GM19467 (cell line): Measurements from ENCODE around the gene R3HDM4.
A peak's percentile ranks its signal among the peaks of the same experiment; 100 is the strongest.
"Not testable (repeated sequence)": the region's sequence is repeated elsewhere in the genome, so short reads cannot be mapped to it uniquely, and the experiment has no call there.

Experiments used
- ATAC-seq: cut with Tn5 transposase; IDR thresholded peaks from one replicate; pipeline ENCODE4 v1.9.1; 2021; ENCODE audit warnings: mild to moderate bottlenecking, moderate library complexity; ENCODE audit not compliant: unreplicated experiment

Gene R3HDM4

GRCh38 chr19:877992-878660 is 34.9 kb downstream of the R3HDM4 start:
- ATAC-seq = not testable (repeated sequence)

DNA sequence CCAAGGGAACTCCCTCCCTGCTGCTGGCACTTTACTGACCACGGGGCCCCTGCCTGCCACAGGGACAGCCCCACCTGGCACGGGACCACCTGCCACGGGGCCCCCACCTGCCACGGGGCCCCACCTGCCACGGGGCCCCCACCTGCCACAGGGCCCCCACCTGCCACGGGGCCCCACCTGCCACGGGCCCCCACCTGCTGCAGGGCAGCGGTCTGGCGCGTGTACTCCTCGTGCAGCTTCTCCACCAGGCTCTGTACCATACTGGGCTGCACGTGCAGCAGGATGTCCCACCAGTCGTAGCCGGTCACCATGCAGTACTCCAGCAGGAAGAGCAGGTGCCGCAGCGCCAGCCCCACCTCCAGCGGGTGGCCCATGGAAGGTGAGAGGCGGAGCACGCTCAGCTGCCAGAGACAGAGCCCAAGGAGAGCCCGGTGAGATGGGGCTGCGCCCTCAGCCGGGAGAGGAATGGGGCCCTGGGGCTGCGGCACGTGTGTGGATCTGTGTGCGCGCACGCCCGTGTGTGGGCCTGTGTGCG is 36.2 kb downstream of the R3HDM4 start:
- no peak for ATAC-seq

DNA sequence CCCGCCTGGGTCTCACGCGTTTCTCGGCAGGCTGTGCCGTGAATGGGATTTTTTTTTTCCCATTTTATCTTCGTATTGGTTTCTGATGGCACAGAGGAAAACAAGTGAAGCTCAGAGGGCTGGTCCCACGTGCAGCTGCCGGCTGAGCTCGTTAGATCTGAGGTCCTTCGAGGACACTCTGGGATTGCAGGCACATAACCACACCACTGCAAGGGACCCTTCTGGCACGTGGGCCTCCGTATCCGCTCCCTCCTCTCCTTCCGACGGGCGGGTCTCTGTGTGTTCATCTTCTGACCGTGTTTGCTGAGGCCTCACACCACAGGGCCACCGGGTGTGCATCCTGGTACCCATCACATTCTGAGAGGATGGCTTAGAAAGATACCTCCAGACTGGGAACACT is 36.9 kb downstream of the R3HDM4 start:
- no peak for ATAC-seq

- no peak for ATAC-seq
Observed at GRCh38 chr19:875265-875879, 37.6 kb downstream of the R3HDM4 start.

DNA sequence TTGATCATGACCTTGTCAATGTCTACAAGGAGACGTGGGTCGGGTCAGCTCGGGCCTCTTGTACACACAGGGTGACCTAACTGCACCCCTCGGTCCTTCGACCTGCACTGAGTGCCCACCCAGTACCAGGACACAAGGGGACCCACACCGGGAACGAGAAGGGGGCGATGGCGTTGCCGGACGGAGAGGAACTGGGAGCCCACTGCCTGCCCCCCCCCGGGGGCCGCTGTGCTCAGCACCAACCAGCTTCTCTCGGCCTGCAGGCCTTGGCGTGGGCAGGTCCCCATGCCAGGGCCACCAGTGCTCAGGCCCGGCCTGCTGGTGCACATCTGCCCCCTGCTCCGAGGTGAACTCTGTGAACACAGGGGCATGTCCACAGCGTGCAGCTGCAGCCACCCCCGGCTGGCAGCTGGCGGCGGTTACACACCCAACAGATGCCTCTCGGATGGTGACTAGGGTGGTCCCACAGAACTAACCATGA is 39.4 kb downstream of the R3HDM4 start:
- no peak for ATAC-seq

DNA sequence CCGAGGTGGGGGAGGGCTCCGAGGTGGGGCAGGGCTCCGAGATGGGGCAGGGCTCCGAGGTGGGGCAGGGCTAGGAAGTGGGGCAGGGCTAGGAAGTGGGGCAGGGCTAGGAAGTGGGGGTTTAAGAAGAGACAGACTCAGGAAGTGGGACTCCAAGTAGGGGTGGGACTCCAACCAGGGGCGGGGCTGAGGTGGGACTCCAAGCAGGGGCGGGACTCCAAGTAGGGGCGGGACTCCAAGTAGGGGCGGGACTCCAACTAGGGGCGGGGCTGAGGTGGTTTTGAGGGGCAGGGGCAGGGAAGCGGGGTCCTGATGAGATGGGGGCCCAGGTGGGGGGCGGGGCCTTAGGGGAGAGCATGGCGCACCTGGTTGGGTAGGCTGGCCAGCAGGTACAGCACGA is 39.9 kb downstream of the R3HDM4 start:
- ATAC-seq = no peak

GRCh38 chr19:872266-872951 is 40.6 kb downstream of the R3HDM4 start:
- ATAC-seq = peak; percentile 32

- no peak for ATAC-seq
Observed at GRCh38 chr19:871446-872265, 41.4 kb downstream of the R3HDM4 start.

DNA sequence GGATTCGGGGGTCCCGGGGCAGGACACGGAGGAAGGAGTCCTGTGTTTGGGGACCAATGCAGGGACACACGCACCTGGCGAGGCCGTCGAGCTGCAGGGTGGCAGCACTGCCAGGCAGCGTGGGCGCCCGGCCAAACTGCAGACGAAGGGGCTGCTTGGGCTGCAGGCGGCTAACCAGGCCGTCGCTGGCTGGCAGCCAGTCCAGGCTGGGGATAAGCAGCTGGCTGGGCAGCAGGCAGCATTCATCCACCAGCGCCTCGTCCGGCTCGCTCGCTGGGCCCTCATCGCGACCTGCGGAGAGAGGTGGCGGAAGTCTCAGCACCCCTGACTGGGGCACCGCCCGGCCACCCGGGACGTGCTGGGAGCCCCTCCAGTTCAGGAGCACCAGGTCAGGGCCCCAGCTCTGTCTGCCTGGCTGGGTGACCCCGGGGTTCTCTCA is 42.0 kb downstream of the R3HDM4 start:
- ATAC-seq = no peak

- ATAC-seq = no peak
Observed at GRCh38 chr19:870314-870713, 42.7 kb downstream of the R3HDM4 start.

GRCh38 chr19:869245-870177 is 43.5 kb downstream of the R3HDM4 start:
- ATAC-seq = no peak

DNA sequence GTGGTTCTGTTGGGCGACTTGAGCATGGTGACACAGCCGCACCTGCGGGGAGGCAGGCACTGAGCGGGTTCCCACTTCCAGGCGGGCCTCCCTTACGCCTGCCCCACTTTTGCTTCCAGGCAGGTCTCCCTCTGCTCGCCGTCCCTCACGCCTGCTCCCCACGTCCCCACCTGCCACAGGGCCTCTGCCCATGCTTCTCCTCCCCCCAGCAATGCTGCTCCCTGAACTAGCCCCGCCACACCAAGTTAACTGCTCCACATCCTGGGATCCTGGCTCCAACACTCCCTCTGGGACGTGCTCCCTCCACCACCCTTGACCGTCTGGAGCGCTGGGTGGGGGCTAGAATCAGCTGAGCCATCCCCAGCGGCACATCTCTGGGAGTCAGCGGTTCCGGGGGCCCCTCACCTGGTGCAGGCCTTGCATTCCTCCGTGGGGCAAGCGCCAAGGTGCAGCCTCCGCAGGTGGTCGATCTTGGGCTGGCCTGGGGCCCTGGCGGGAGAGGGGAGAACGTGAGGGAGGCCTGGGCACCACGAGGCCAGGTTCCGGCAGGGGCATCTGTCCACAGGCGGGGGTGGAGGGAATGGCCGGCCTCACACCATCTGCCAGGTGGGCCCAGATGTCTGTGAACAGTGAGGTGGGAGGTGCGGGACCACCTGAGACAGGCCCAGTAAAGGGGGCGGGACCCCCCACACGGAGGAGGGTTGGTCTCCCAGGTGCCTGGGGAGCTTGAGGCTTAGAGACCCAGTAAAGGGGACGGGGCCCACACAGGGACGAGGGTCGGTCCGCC is 44.4 kb downstream of the R3HDM4 start:
- no peak for ATAC-seq

GRCh38 chr19:867855-868457 is 45.1 kb downstream of the R3HDM4 start:
- ATAC-seq = no peak

DNA sequence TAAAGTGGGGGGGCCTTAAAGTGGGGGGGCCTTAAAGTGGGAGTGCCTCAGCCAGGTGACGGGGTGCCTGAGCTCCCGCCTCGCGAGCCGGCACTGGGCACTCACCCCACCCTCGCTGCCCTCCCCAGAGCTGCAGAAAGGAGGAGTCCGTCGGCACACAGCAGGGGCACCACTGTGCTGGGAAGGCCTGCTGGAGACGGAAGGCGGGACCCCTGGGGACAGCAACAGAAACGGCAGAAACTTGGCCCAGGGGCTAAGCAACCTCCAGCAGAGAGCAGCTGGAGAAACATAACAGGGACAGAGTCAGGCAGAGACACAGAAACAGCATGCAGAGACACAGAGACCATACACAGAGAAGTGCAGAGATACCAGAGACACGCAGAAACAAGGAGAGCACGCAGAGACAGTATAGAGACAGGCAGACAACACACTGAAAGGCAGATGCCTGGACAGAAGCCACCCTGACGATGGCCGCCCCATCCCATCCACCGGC is 45.7 kb downstream of the R3HDM4 start:
- no peak for ATAC-seq

DNA sequence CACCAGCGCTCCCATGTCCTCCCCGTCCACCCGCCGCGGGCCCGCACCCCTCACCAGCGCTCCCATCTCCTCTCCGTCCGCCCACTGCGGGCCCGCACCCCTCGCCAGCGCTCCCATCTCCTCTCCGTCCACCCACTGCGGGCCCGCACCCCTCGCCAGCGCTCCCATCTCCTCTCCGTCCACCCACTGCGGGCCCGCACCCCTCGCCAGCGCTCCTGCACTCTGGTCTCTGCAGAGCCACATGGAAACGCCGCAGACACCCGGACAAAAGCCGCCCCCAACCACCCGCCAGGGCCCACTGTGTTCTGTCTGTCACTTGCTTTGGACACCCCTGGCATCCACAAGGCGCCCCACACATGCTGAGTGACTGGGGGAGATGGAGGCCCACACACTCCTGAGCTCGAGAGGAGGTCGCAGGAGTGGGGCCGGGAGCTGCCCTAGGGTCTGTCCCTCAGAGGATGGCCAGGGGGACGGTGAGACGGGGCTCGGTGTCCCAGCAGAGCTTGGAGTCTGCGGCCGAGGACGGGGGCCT is 46.2 kb downstream of the R3HDM4 start:
- ATAC-seq = no peak

GRCh38 chr19:863315-863620 is 49.8 kb downstream of the R3HDM4 start:
- ATAC-seq = no peak

GRCh38 chr19:862581-863314 is 50.3 kb downstream of the R3HDM4 start:
- ATAC-seq = no peak
